Measurements from ENCODE around the gene VMAC.

VMAC gene

DNA sequence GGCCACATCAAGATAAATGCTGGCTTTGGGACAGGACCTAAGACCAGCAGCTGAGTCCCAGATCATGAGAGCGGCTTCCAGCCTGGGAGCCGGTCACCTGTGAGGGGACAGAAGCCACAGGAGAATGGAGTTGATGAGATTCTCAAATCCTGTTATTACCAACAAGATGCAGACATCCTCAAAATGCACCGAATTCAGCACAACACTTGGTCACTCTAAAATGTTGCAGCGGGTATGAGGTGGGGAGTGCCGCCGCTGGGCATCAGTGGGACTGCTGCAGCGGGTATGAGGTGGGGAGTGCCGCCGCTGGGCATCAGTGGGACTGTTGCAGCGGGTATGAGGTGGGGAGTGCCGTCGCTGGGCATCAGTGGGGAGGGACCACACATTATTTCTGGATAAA is 52.1 kb downstream of the VMAC start:
- H3K36me3 ChIP-seq (ENCODE audit: low read length) = no peaks in the 10 kb centered on the region
- H3K4me3 ChIP-seq (ENCODE audit: insufficient read depth, low read length, poor library complexity, severe bottlenecking) = no peak overlapping the region
- no peaks in the 10 kb centered on the region for H3K27me3 ChIP-seq (ENCODE audit: low read length)
- H3K79me2 ChIP-seq (ENCODE audit: insufficient read depth, low read length) = peaks cover 100% of the 10 kb centered on the region
- no peak overlapping the region for H3K27ac ChIP-seq (ENCODE audit: low read depth, low read length)
- H4K20me1 ChIP-seq (ENCODE audit: low read depth, low read length) = peaks cover 19% of the 10 kb centered on the region; the same call in 1 of the 2 replicates
- no peak overlapping the region for H3K4me2 ChIP-seq (ENCODE audit: low read depth, low read length, poor library complexity, severe bottlenecking)
- H2AFZ ChIP-seq (ENCODE audit: low read depth, low read length, severe bottlenecking) = no peak overlapping the region
- H3K9me3 ChIP-seq (ENCODE audit: insufficient read depth, low read length) = no peaks in the 10 kb centered on the region
- no peak for TF ChIP-seq EZH2phosphoT487 (conservative IDR thresholded peaks at IDR 0.05; ENCODE audit: low read length)
- TF ChIP-seq, protein P1, sequence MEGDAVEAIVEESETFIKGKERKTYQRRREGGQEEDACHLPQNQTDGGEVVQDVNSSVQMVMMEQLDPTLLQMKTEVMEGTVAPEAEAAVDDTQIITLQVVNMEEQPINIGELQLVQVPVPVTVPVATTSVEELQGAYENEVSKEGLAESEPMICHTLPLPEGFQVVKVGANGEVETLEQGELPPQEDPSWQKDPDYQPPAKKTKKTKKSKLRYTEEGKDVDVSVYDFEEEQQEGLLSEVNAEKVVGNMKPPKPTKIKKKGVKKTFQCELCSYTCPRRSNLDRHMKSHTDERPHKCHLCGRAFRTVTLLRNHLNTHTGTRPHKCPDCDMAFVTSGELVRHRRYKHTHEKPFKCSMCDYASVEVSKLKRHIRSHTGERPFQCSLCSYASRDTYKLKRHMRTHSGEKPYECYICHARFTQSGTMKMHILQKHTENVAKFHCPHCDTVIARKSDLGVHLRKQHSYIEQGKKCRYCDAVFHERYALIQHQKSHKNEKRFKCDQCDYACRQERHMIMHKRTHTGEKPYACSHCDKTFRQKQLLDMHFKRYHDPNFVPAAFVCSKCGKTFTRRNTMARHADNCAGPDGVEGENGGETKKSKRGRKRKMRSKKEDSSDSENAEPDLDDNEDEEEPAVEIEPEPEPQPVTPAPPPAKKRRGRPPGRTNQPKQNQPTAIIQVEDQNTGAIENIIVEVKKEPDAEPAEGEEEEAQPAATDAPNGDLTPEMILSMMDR (IDR thresholded peaks at IDR 0.05; ENCODE audit: insufficient read depth, low read length, poor library complexity, severe bottlenecking) = no peak
- peaks cover 7% of the 10 kb centered on the region; the same call in 1 of the 2 replicates for H3F3A ChIP-seq (ENCODE audit: insufficient read depth)
- H3K9ac ChIP-seq (ENCODE audit: low read length) = no peak overlapping the region
- H3K9me2 ChIP-seq (replicated peaks; ENCODE audit: insufficient read depth, low read length) = no peaks in the 10 kb centered on the region

DNA sequence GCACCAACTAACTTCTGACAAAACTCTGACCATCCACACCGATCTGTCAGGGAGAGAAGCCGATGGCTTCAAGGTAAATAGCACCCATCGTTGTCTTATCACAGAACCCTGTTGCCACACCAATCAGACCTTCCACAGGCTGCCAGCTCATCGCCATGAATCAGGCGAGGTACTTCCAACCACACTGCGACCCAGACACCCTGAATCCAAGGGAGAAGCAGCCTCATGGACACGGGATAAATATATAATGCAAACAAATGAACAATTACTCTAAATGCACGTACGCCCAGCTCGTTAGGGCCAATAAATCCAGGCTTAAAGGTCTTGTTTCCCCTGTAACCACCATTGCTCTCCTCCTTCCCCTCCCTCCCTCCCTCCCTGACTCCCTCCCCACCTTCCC is 52.5 kb downstream of the VMAC start:
- H3K27ac ChIP-seq (ENCODE audit: low read depth, low read length) = no peak overlapping the region
- peaks cover 19% of the 10 kb centered on the region; the same call in 1 of the 2 replicates for H4K20me1 ChIP-seq (ENCODE audit: low read depth, low read length)
- peaks cover 7% of the 10 kb centered on the region; the same call in 1 of the 2 replicates for H3F3A ChIP-seq (ENCODE audit: insufficient read depth)

DNA sequence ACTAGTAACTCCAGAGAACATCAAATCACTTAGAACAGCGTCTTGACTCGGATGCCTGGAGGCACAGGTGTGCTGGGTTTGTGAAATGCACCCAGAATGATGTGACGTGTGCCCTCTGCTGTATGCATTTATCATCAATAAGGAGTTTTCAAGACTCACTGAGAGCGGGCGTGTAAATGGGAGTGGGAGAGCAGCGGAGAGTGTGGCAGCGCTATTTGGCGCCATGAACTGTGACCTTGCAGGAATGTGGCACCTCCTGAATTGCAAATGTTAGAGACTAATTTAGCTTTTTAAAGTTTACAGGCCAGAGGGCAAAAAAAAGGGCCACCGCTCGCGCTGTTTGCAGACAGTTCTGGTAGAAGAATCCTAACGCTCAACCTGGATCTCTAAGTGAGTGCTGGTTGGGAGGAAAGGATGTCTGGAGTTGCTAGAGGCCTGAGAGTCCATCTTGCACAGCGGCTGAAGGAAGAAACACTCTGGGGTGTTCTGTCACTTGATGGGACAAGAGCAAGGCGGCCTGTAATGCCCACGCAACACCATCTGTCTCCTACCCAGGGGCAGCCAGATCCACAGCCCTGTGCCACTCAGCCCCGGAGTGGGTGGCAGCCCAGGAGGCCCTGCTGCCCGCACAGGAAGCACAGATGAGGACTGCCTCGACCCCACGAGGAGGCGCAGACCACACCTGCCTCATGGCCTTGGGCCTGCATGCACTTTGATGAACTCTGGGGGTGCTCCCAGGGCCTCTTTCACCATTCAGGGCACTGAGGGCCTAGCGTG is 53.6 kb downstream of the VMAC start:
- H3K79me2 ChIP-seq (ENCODE audit: insufficient read depth, low read length) = peaks cover 100% of the 10 kb centered on the region
- peaks cover 21% of the 10 kb centered on the region for H4K20me1 ChIP-seq (ENCODE audit: low read depth, low read length)
- no peak overlapping the region for H3K27ac ChIP-seq (ENCODE audit: low read depth, low read length)
- H3K9me3 ChIP-seq (ENCODE audit: insufficient read depth, low read length) = no peaks in the 10 kb centered on the region
- no peak overlapping the region for H3K4me2 ChIP-seq (ENCODE audit: low read depth, low read length, poor library complexity, severe bottlenecking)
- H3K36me3 ChIP-seq (ENCODE audit: low read length) = no peaks in the 10 kb centered on the region
- no peak overlapping the region for H3K4me3 ChIP-seq (ENCODE audit: insufficient read depth, low read length, poor library complexity, severe bottlenecking)
- H3F3A ChIP-seq (ENCODE audit: insufficient read depth) = peaks cover 5% of the 10 kb centered on the region; the same call in 1 of the 2 replicates
- TF ChIP-seq, protein P1 (IDR thresholded peaks at IDR 0.05; ENCODE audit: insufficient read depth, low read length, poor library complexity, severe bottlenecking) = no peak
- no peak for TF ChIP-seq EZH2phosphoT487 (conservative IDR thresholded peaks at IDR 0.05; ENCODE audit: low read length)
- H3K9me2 ChIP-seq (replicated peaks; ENCODE audit: insufficient read depth, low read length) = no peaks in the 10 kb centered on the region
- H3K9ac ChIP-seq (ENCODE audit: low read length) = no peak overlapping the region
- no peak overlapping the region for H2AFZ ChIP-seq (ENCODE audit: low read depth, low read length, severe bottlenecking)
- H3K27me3 ChIP-seq (ENCODE audit: low read length) = no peaks in the 10 kb centered on the region

More for the DNA sequence above, 52.5 kb downstream of the VMAC start:
- Histone ChIP-seq H3K9ac (ENCODE audit: low read length) (no peak overlapping the region), H3K9me3 (ENCODE audit: insufficient read depth, low read length) (no peaks in the 10 kb centered on the region), H3K4me3 (ENCODE audit: insufficient read depth, low read length, poor library complexity, severe bottlenecking) (no peak overlapping the region), H3K79me2 (ENCODE audit: insufficient read depth, low read length) (peaks cover 100% of the 10 kb centered on the region), H2AFZ (ENCODE audit: low read depth, low read length, severe bottlenecking) (no peak overlapping the region), H3K27me3 (ENCODE audit: low read length) (no peaks in the 10 kb centered on the region), H3K36me3 (ENCODE audit: low read length) (no peaks in the 10 kb centered on the region), H3K4me2 (ENCODE audit: low read depth, low read length, poor library complexity, severe bottlenecking) (no peak overlapping the region), H3K9me2 (replicated peaks; ENCODE audit: insufficient read depth, low read length) (no peaks in the 10 kb centered on the region)
- no peak for TF ChIP-seq EZH2phosphoT487 (conservative IDR thresholded peaks at IDR 0.05; ENCODE audit: low read length)
- TF ChIP-seq, protein P1 (IDR thresholded peaks at IDR 0.05; ENCODE audit: insufficient read depth, low read length, poor library complexity, severe bottlenecking) = no peak
